SU-DHL-6 (cell line): Measurements from ENCODE around the gene ZNF292.

Experiments used
- EZH2phosphoT487 ChIP-seq: fragments of 200-600 bp; sonication (generic), shearing (Covaris generic); conservative IDR thresholded peaks from 2 replicates; pipeline ENCODE4 v1.6.1; 2018; ENCODE audit warnings: mild to moderate bottlenecking, antibody characterized with exemption, low read length, moderate library complexity, mixed read lengths
- TF ChIP-seq, protein P1 (sequence below): fragments of 200-600 bp; sonication (generic); IDR thresholded peaks from one replicate; pipeline ENCODE4 v1.5.1; 2017; ENCODE audit warnings: antibody characterized with exemption, mild to moderate bottlenecking, low read length, moderate library complexity; ENCODE audit not compliant: insufficient read depth, poor library complexity, severe bottlenecking

DNA sequence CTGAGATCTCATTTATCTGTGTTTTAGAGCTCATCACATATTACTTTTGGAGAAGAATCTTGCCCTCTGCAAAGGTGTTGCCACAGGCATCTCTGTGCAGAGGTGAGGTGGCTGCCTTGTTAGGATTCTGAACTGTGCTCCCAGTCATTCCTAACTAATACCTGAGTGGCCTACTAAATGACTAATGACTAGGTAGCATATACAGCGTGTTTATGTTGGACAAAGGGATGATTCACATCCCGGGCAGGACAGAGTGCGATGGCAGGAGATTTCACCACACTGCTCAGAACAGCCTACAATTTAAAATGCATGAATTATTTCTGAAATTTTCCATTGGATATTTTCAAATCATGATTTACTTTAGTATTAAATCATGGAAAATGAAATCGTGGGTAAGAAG lies 37.3 kb upstream of the ZNF292 start:
- TF ChIP-seq, protein P1, sequence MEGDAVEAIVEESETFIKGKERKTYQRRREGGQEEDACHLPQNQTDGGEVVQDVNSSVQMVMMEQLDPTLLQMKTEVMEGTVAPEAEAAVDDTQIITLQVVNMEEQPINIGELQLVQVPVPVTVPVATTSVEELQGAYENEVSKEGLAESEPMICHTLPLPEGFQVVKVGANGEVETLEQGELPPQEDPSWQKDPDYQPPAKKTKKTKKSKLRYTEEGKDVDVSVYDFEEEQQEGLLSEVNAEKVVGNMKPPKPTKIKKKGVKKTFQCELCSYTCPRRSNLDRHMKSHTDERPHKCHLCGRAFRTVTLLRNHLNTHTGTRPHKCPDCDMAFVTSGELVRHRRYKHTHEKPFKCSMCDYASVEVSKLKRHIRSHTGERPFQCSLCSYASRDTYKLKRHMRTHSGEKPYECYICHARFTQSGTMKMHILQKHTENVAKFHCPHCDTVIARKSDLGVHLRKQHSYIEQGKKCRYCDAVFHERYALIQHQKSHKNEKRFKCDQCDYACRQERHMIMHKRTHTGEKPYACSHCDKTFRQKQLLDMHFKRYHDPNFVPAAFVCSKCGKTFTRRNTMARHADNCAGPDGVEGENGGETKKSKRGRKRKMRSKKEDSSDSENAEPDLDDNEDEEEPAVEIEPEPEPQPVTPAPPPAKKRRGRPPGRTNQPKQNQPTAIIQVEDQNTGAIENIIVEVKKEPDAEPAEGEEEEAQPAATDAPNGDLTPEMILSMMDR: no peak
- TF ChIP-seq EZH2phosphoT487: no peak
